ENCODE results near the gene PKNOX2. TPM values are rescaled to one million over a fixed set of nuclear protein-coding genes. Genes with fewer than 3 reads are reported as not detected.
"Not testable (repeated sequence)": the region's sequence is repeated elsewhere in the genome, so short reads cannot be mapped to it uniquely, and the experiment has no call there.

Gene PKNOX2
- total and polyA plus RNA-seq, 4 experiments from 2014 or later = not detected

- POLR2A ChIA-PET (ENCODE audit: partially characterized antibody) = no interaction called here
- Mint-ChIP-seq H3K27me3 (peaks cover 24 to 26% of the 10 kb centered on the region in 2 donors), H3K36me3 (no peaks in the 10 kb centered on the region), H3K4me3 (no peak overlapping the region), H3K27ac (no peak overlapping the region), H3K4me1 (no peaks in the 10 kb centered on the region), H3K9me3 (no peaks in the 10 kb centered on the region)
- Histone ChIP-seq H3K4me3 (ENCODE audit: low read length in 2 of 2) (no peak overlapping the region), H3K27ac (ENCODE audit: low read depth, low read length) (no peak overlapping the region), H3K9me3 (ENCODE audit: control insufficient read depth in 1 of 2, low read length in 2 of 2) (no peaks in the 10 kb centered on the region), H3K4me1 (ENCODE audit: insufficient read depth, low read length) (no peaks in the 10 kb centered on the region), H3K27me3 (ENCODE audit: insufficient read depth, low read length) (no peaks in the 10 kb centered on the region), H3K36me3 (ENCODE audit: insufficient read depth, low read length) (no peaks in the 10 kb centered on the region)
- intact Hi-C loops (cut with micrococcal nuclease) = no loop called here
- CTCF ChIA-PET (ENCODE audit: partially characterized antibody) = no interaction called here
- DNase-seq = no peak
These were observed 50.3 kb downstream of the PKNOX2 start for GRCh38 chr11:125214601-125215565.

- no peaks in the 10 kb centered on the region for H3K9me3 ChIP-seq (ENCODE audit: control insufficient read depth in 1 of 2, low read length in 2 of 2)
- ChIA-PET CTCF (ENCODE audit: partially characterized antibody) (no interaction called here), POLR2A (ENCODE audit: partially characterized antibody) (interaction anchor here (0.7 kb wide), 1 partner anchor 149 kb away, joined by 3 read pairs; no protein-coding TSS in a partner anchor)
- no peaks in the 10 kb centered on the region for H3K27me3 ChIP-seq (ENCODE audit: insufficient read depth, low read length)
- peaks cover 24 to 26% of the 10 kb centered on the region in 2 donors for H3K27me3 Mint-ChIP-seq
- H3K27ac ChIP-seq (ENCODE audit: low read depth, low read length) = no peak overlapping the region
- no peak overlapping the region for H3K4me3 Mint-ChIP-seq
- H3K9me3 Mint-ChIP-seq = no peaks in the 10 kb centered on the region
- no peaks in the 10 kb centered on the region for H3K36me3 Mint-ChIP-seq
- no peak overlapping the region for H3K27ac Mint-ChIP-seq
- H3K4me1 ChIP-seq (ENCODE audit: insufficient read depth, low read length) = no peaks in the 10 kb centered on the region
- H3K4me1 Mint-ChIP-seq = no peaks in the 10 kb centered on the region
- intact Hi-C loops (cut with micrococcal nuclease) = no loop called here
- H3K4me3 ChIP-seq (ENCODE audit: low read length in 2 of 2) = no peak overlapping the region
- DNase-seq = no peak
- no peaks in the 10 kb centered on the region for H3K36me3 ChIP-seq (ENCODE audit: insufficient read depth, low read length)
These were observed 51.4 kb downstream of the PKNOX2 start for GRCh38 chr11:125215976-125216375.

- CTCF ChIA-PET (ENCODE audit: partially characterized antibody) = no interaction called here
- no peaks in the 10 kb centered on the region for H3K36me3 Mint-ChIP-seq
These were observed 53.8 kb downstream of the PKNOX2 start for GRCh38 chr11:125218336-125218735.

GRCh38 chr11:125221461-125221860, 56.9 kb downstream of the PKNOX2 start:
- Mint-ChIP-seq H3K27ac (no peak overlapping the region), H3K4me1 (no peaks in the 10 kb centered on the region), H3K36me3 (no peaks in the 10 kb centered on the region), H3K27me3 (peaks cover 16% of the 10 kb centered on the region in 2 donors), H3K9me3 (no peaks in the 10 kb centered on the region), H3K4me3 (no peak overlapping the region)
- CTCF ChIA-PET (ENCODE audit: partially characterized antibody) = no interaction called here
- intact Hi-C loops (cut with micrococcal nuclease) = no loop called here
- Histone ChIP-seq H3K27ac (ENCODE audit: low read depth, low read length) (no peak overlapping the region), H3K27me3 (ENCODE audit: insufficient read depth, low read length) (no peaks in the 10 kb centered on the region), H3K4me3 (ENCODE audit: low read length in 2 of 2) (no peak overlapping the region), H3K4me1 (ENCODE audit: insufficient read depth, low read length) (no peaks in the 10 kb centered on the region), H3K36me3 (ENCODE audit: insufficient read depth, low read length) (no peaks in the 10 kb centered on the region), H3K9me3 (ENCODE audit: control insufficient read depth in 1 of 2, low read length in 2 of 2) (no peaks in the 10 kb centered on the region)
- no peak for DNase-seq
- POLR2A ChIA-PET (ENCODE audit: partially characterized antibody) = no interaction called here

More at GRCh38 chr11:125218336-125218735, 53.8 kb downstream of the PKNOX2 start:
- H3K36me3 ChIP-seq (ENCODE audit: insufficient read depth, low read length) = no peaks in the 10 kb centered on the region
- no peak overlapping the region for H3K27ac ChIP-seq (ENCODE audit: low read depth, low read length)
- Mint-ChIP-seq H3K4me1 (no peaks in the 10 kb centered on the region), H3K9me3 (no peaks in the 10 kb centered on the region), H3K27me3 (peaks cover 22 to 26% of the 10 kb centered on the region in 2 donors), H3K27ac (no peak overlapping the region), H3K4me3 (no peak overlapping the region)
- intact Hi-C loops (cut with micrococcal nuclease) = no loop called here
- POLR2A ChIA-PET (ENCODE audit: partially characterized antibody) = no interaction called here
- H3K27me3 ChIP-seq (ENCODE audit: insufficient read depth, low read length) = no peaks in the 10 kb centered on the region
- H3K9me3 ChIP-seq (ENCODE audit: control insufficient read depth in 1 of 2, low read length in 2 of 2) = no peaks in the 10 kb centered on the region
- H3K4me3 ChIP-seq (ENCODE audit: low read length in 2 of 2) = no peak overlapping the region
- no peak for DNase-seq
- H3K4me1 ChIP-seq (ENCODE audit: insufficient read depth, low read length) = no peaks in the 10 kb centered on the region

- Histone ChIP-seq H3K4me1 (ENCODE audit: insufficient read depth, low read length) (no peaks in the 10 kb centered on the region), H3K27me3 (ENCODE audit: insufficient read depth, low read length) (no peaks in the 10 kb centered on the region), H3K4me3 (ENCODE audit: low read length in 2 of 2) (no peak overlapping the region), H3K27ac (ENCODE audit: low read depth, low read length) (no peak overlapping the region), H3K9me3 (ENCODE audit: control insufficient read depth in 1 of 2, low read length in 2 of 2) (no peaks in the 10 kb centered on the region), H3K36me3 (ENCODE audit: insufficient read depth, low read length) (no peaks in the 10 kb centered on the region)
- intact Hi-C loops (cut with micrococcal nuclease) = no loop called here
- no peak overlapping the region for H3K4me3 Mint-ChIP-seq
- peaks cover 12% of the 10 kb centered on the region in 2 donors for H3K27me3 Mint-ChIP-seq
- H3K27ac Mint-ChIP-seq = no peak overlapping the region
- no peaks in the 10 kb centered on the region for H3K9me3 Mint-ChIP-seq
- ChIA-PET POLR2A (ENCODE audit: partially characterized antibody) (no interaction called here), CTCF (ENCODE audit: partially characterized antibody) (no interaction called here)
- no peaks in the 10 kb centered on the region for H3K36me3 Mint-ChIP-seq
- no peaks in the 10 kb centered on the region for H3K4me1 Mint-ChIP-seq
- DNase-seq = no peak
These were observed 57.9 kb downstream of the PKNOX2 start for GRCh38 chr11:125222494-125222893.

- CTCF ChIA-PET (ENCODE audit: partially characterized antibody); H3K36me3 Mint-ChIP-seq; H3K4me3 ChIP-seq (ENCODE audit: low read length in 2 of 2); H3K9me3 Mint-ChIP-seq; H3K4me1 Mint-ChIP-seq; POLR2A ChIA-PET (ENCODE audit: partially characterized antibody); H3K36me3 ChIP-seq (ENCODE audit: insufficient read depth, low read length); H3K4me3 Mint-ChIP-seq; H3K27me3 ChIP-seq (ENCODE audit: insufficient read depth, low read length); H3K27ac ChIP-seq (ENCODE audit: low read depth, low read length); H3K27ac Mint-ChIP-seq; H3K4me1 ChIP-seq (ENCODE audit: insufficient read depth, low read length); DNase-seq; H3K9me3 ChIP-seq (ENCODE audit: control insufficient read depth in 1 of 2, low read length in 2 of 2); intact Hi-C loops (cut with micrococcal nuclease): not testable (repeated sequence)
- peaks cover 9 to 11% of the 10 kb centered on the region in 2 donors for H3K27me3 Mint-ChIP-seq
These were observed 58.6 kb downstream of the PKNOX2 start for GRCh38 chr11:125223161-125223560.

- DNase-seq = no peak
- H3K9me3 ChIP-seq (ENCODE audit: control insufficient read depth in 1 of 2, low read length in 2 of 2) = no peaks in the 10 kb centered on the region
- Mint-ChIP-seq H3K9me3 (no peaks in the 10 kb centered on the region), H3K27ac (no peak overlapping the region), H3K4me3 (no peak overlapping the region), H3K36me3 (no peaks in the 10 kb centered on the region), H3K27me3 (peaks cover 4 to 7% of the 10 kb centered on the region in 2 donors), H3K4me1 (no peaks in the 10 kb centered on the region)
- ChIA-PET POLR2A (ENCODE audit: partially characterized antibody) (no interaction called here), CTCF (ENCODE audit: partially characterized antibody) (no interaction called here)
- no peak overlapping the region for H3K27ac ChIP-seq (ENCODE audit: low read depth, low read length)
- H3K4me3 ChIP-seq (ENCODE audit: low read length in 2 of 2) = no peak overlapping the region
- H3K36me3 ChIP-seq (ENCODE audit: insufficient read depth, low read length) = no peaks in the 10 kb centered on the region
- intact Hi-C loops (cut with micrococcal nuclease) = no loop called here
- H3K27me3 ChIP-seq (ENCODE audit: insufficient read depth, low read length) = no peaks in the 10 kb centered on the region
- H3K4me1 ChIP-seq (ENCODE audit: insufficient read depth, low read length) = no peaks in the 10 kb centered on the region
These were observed 59.4 kb downstream of the PKNOX2 start for GRCh38 chr11:125223901-125224361.

Measured in CD4-positive, alpha-beta memory T cell (primary cell).